Left lung (tissue), 10 donors: ENCODE results near the gene GORAB. TPM values are rescaled to one million over a fixed set of nuclear protein-coding genes. Genes with fewer than 3 reads are reported as not detected.

Experiments used
- ATAC-seq: fragments of 200-7000 bp; cut with Tn5 transposase; one replicate; pipeline ENCODE4 v1.9.1; 2020; ENCODE audit warnings: moderate library complexity
- DNase-seq, 4 donors: peaks; one replicate each; pipeline ENCODE4 v3.0.0-alpha.2; 2013 to 2020
- H3K27ac ChIP-seq, 2 donors: fragments of 200-600 bp; sonication (generic) in 1 of 2; one replicate each; pipeline versions ENCODE4 v1.5.0 to v1.8.0; 2020 to 2021
- H3K27me3 ChIP-seq, 2 donors: fragments of 200-600 bp; sonication (generic) in 1 of 2; one replicate each; pipeline versions ENCODE4 v1.5.0 to v1.8.0; 2020 to 2021
- H3K36me3 ChIP-seq, 2 donors: fragments of 200-600 bp; sonication (generic) in 1 of 2; one replicate each; pipeline versions ENCODE4 v1.5.0 to v1.8.0; 2020 to 2021
- H3K4me1 ChIP-seq, 2 donors: fragments of 200-600 bp; one replicate each; pipeline ENCODE4 v1.8.0; 2021
- H3K4me3 ChIP-seq, 2 donors: fragments of 200-600 bp; sonication (generic) in 1 of 2; one replicate each; pipeline versions ENCODE4 v1.5.0 to v1.8.0; 2020 to 2021; ENCODE audit warnings: mild to moderate bottlenecking in 1 of 2
- H3K9me3 ChIP-seq, 2 donors: fragments of 200-600 bp; sonication (generic) in 1 of 2; one replicate each; pipeline versions ENCODE4 v1.5.0 to v1.8.0; 2020 to 2021
- CTCF ChIP-seq, 2 donors: fragments of 200-600 bp; sonication (generic) in 1 of 2; IDR thresholded peaks; one replicate each; pipeline versions ENCODE4 v1.5.0 to v1.8.0; 2021; ENCODE audit warnings: antibody characterized with exemption in 2 of 2
- intact Hi-C, 2 donors: fragments of 100-400 bp; cut with DNase I; formaldehyde crosslinking; loops; one replicate each; pipeline versions ENCODE4 v1.11.2 to v1.14.2; 2022
- polyA plus RNA-seq, 6 donors: library from polyadenylated mRNA; unstranded; fragments of 120-200 nt; gene quantifications; one replicate each; pipeline ENCODE4 v1.2.1, GENCODE V29; 2013; ENCODE audit not compliant: insufficient read length in 6 of 6
- total RNA-seq, 2 donors: library from RNA; stranded (reverse); fragmentation: NEBNext Ultra II Directional; extraction: Animal tissue kit (Norgen Biotek cat#: 25700); gene quantifications; one replicate each; pipeline ENCODE4 v1.2.1, GENCODE V29; 2021
- donor health status: DM: no; HTN: yes; CAD: no.
- donor health status: DM: no; HTN: no; CAD: no.

Gene GORAB
- total and polyA plus RNA-seq, 8 donors, result 11.1 to 29.1 (median 24.1) TPM

- Histone ChIP-seq H3K27me3 (peaks cover 0 to 4% of the 10 kb centered on the region in 2 donors), H3K36me3 (no peaks in the 10 kb centered on the region), H3K27ac (peak overlapping the region in 1 of 2 donors; percentile 85), H3K4me1 (no peaks in the 10 kb centered on the region), H3K4me3 (no peak overlapping the region), H3K9me3 (no peaks in the 10 kb centered on the region)
- DNase-seq, result peak in 1 of 4 donors; percentile 52
- no peak for TF ChIP-seq CTCF (IDR thresholded peaks at IDR 0.05)
- intact Hi-C loops, result no loop called here
- ATAC-seq, result peak; percentile 63
These were observed 54.6 kb downstream of the GORAB start for GRCh38 chr1:170586321-170587252.

- peak overlapping the region in 1 of 2 donors; percentile 85 for H3K27ac ChIP-seq
- intact Hi-C loops, result no loop called here
These were observed 55.3 kb downstream of the GORAB start for GRCh38 chr1:170587253-170587593.

GRCh38 chr1:170590921-170591705, 59.1 kb downstream of the GORAB start:
- Histone ChIP-seq H3K27ac (no peak overlapping the region), H3K4me1 (no peaks in the 10 kb centered on the region), H3K36me3 (no peaks in the 10 kb centered on the region), H3K27me3 (peaks cover 0 to 4% of the 10 kb centered on the region in 2 donors), H3K9me3 (peaks cover 0 to 3% of the 10 kb centered on the region in 2 donors), H3K4me3 (no peak overlapping the region)
- TF ChIP-seq CTCF (IDR thresholded peaks at IDR 0.05), result no peak
- ATAC-seq (no peak), DNase-seq (no peak)
- intact Hi-C loops, result no loop called here

More at GRCh38 chr1:170587253-170587593, 55.3 kb downstream of the GORAB start:
- Histone ChIP-seq H3K27me3 (peaks cover 0 to 4% of the 10 kb centered on the region in 2 donors), H3K4me1 (no peaks in the 10 kb centered on the region), H3K9me3 (no peaks in the 10 kb centered on the region), H3K36me3 (no peaks in the 10 kb centered on the region), H3K4me3 (no peak overlapping the region)
- TF ChIP-seq CTCF (IDR thresholded peaks at IDR 0.05), result no peak
- ATAC-seq, result no peak
- DNase-seq, result no peak

- no peak for ATAC-seq
- no peak for TF ChIP-seq CTCF (IDR thresholded peaks at IDR 0.05)
These were observed 60.7 kb downstream of the GORAB start for GRCh38 chr1:170592591-170593111.

More at GRCh38 chr1:170592591-170593111, 60.7 kb downstream of the GORAB start:
- no peak for DNase-seq
- no peaks in the 10 kb centered on the region for H3K36me3 ChIP-seq
- no peak overlapping the region for H3K4me3 ChIP-seq
- H3K9me3 ChIP-seq, result peaks cover 0 to 16% of the 10 kb centered on the region in 2 donors
- H3K27me3 ChIP-seq, result peaks cover 0 to 4% of the 10 kb centered on the region in 2 donors
- no peak overlapping the region for H3K27ac ChIP-seq
- intact Hi-C loops, result no loop called here
- H3K4me1 ChIP-seq, result no peaks in the 10 kb centered on the region
